ENCODE measurements around the gene SYNE3.

GRCh38 chr14:95500772-95501401 lies 15.6 kb downstream of the SYNE3 start:
- TF ChIP-seq CTCF (IDR thresholded peaks at IDR 0.05; ENCODE audit: low read length): no peak
- no peak for TF ChIP-seq EZH2 (IDR thresholded peaks at IDR 0.05; ENCODE audit: borderline replicate concordance, low read length)

All from OCI-LY1 (cell line).